Natural killer cell (primary cell): ENCODE results near the gene LPIN1. TPM values are rescaled to one million over a fixed set of nuclear protein-coding genes. Genes with fewer than 3 reads are reported as not detected.

Experiments
- ATAC-seq, 3 donors: fragments of 150-1000 bp in 2 of 3; fragments of 200-7000 bp in 1 of 3; cut with Tn5 transposase; 1 replicate in 1 of 3; 2 replicates in 2 of 3; pipeline ENCODE4 v1.10.0; 2021; ENCODE audit warnings: mild to moderate bottlenecking in 2 of 3, moderate library complexity in 2 of 3
- DNase-seq, 2 donors: peaks; one replicate each; pipeline versions ENCODE4 v3.0.0 to v3.0.0-alpha.2; 2013 to 2021; ENCODE audit warnings: mixed read lengths in 1 of 2
- H3K27ac ChIP-seq: one replicate; pipeline ENCODE4 v1.5.1; 2013; ENCODE audit warnings: mild to moderate bottlenecking, low read length
- H3K27me3 ChIP-seq: one replicate; pipeline ENCODE4 v1.6.1; 2013; ENCODE audit warnings: low read length; ENCODE audit not compliant: control insufficient read depth, insufficient read depth
- H3K36me3 ChIP-seq: one replicate; pipeline ENCODE4 v1.6.1; 2013; ENCODE audit warnings: low read length; ENCODE audit not compliant: control insufficient read depth, insufficient read depth
- H3K4me1 ChIP-seq: one replicate; pipeline ENCODE4 v1.6.1; 2013; ENCODE audit warnings: low read length; ENCODE audit not compliant: control insufficient read depth, insufficient read depth
- H3K4me3 ChIP-seq: one replicate; pipeline ENCODE4 v1.5.1; 2013; ENCODE audit warnings: low read length
- H3K9me3 ChIP-seq: one replicate; pipeline ENCODE4 v1.6.1; 2013; ENCODE audit warnings: low read length; ENCODE audit not compliant: control insufficient read depth, insufficient read depth
- H3K27ac Mint-ChIP-seq, 2 donors: one replicate each; pipeline ENCODE4 v1.8.0; 2022; ENCODE audit warnings: mild to moderate bottlenecking in 2 of 2, mixed read lengths in 2 of 2, moderate library complexity in 1 of 2
- H3K27me3 Mint-ChIP-seq, 2 donors: one replicate each; pipeline ENCODE4 v1.8.0; 2022; ENCODE audit warnings: low read depth in 2 of 2, mixed read lengths in 2 of 2
- H3K36me3 Mint-ChIP-seq: one replicate; pipeline ENCODE4 v1.8.0; 2022; ENCODE audit warnings: mixed read lengths
- H3K4me1 Mint-ChIP-seq, 2 donors: one replicate each; pipeline ENCODE4 v1.8.0; 2022; ENCODE audit warnings: mixed read lengths in 2 of 2
- H3K4me3 Mint-ChIP-seq: one replicate; pipeline ENCODE4 v1.8.0; 2022; ENCODE audit warnings: mild to moderate bottlenecking, moderate library complexity, mixed read lengths
- H3K9me3 Mint-ChIP-seq, 2 donors: one replicate each; pipeline ENCODE4 v1.8.0; 2022; ENCODE audit warnings: mixed read lengths in 2 of 2
- CTCF ChIP-seq: fragments of 200-600 bp; IDR thresholded peaks from one replicate; pipeline ENCODE4 v1.8.0; 2022; ENCODE audit warnings: antibody characterized with exemption
- WGBS: methylation state at CpG from one replicate; pipeline ENCODE4 v1.1.7; 2013; ENCODE audit warnings: missing lambda C conversion rate; ENCODE audit not compliant: insufficient coverage; 5-methylcytosine and 5-hydroxymethylcytosine counted together
- intact Hi-C: fragments of 100-400 bp; cut with micrococcal nuclease; formaldehyde crosslinking; loops from one replicate; pipeline ENCODE4 v1.14.2; 2022
- total RNA-seq, 4 donors: library from RNA; stranded (reverse); fragments of 120-200 nt in 1 of 4; gene quantifications; one replicate each; pipeline versions ENCODE4 v1.2.3 to v1.2.4, GENCODE V29; 2013 to 2022

LPIN1 gene
- total RNA-seq, 3 donors from 2014 or later (not counting 1 experiment from before 2014, with no cell fraction given) = 95.0 to 122 (median 118) TPM

- Histone ChIP-seq H3K27me3 (no peaks in the 10 kb centered on the region), H3K4me1 (no peaks in the 10 kb centered on the region), H3K4me3 (no peak overlapping the region), H3K9me3 (no peaks in the 10 kb centered on the region), H3K27ac (no peak overlapping the region), H3K36me3 (no peaks in the 10 kb centered on the region)
- intact Hi-C loops = no loop called here
- H3K4me3 Mint-ChIP-seq = no peak overlapping the region
- DNase-seq (no peak), ATAC-seq (no peak)
- H3K27ac Mint-ChIP-seq = no peak overlapping the region
- no peaks in the 10 kb centered on the region for H3K9me3 Mint-ChIP-seq
- H3K27me3 Mint-ChIP-seq = peaks cover 20 to 23% of the 10 kb centered on the region in 2 donors
- no peaks in the 10 kb centered on the region for H3K36me3 Mint-ChIP-seq
- TF ChIP-seq CTCF = no peak
- WGBS = 85% methylated on average over 3 of the region's 3 CpGs
- peaks cover 12 to 13% of the 10 kb centered on the region in 2 donors for H3K4me1 Mint-ChIP-seq
Observed at GRCh38 chr2:11722292-11723060, 24.0 kb upstream of the LPIN1 start.

- no peaks in the 10 kb centered on the region for H3K36me3 ChIP-seq
- no peaks in the 10 kb centered on the region for H3K9me3 ChIP-seq
- H3K4me3 Mint-ChIP-seq = no peak overlapping the region
- H3K36me3 Mint-ChIP-seq = no peaks in the 10 kb centered on the region
- no peak overlapping the region for H3K27ac ChIP-seq
- no peaks in the 10 kb centered on the region for H3K27me3 ChIP-seq
- ATAC-seq (no peak), DNase-seq (no peak)
- no peak overlapping the region for H3K27ac Mint-ChIP-seq
- H3K4me1 Mint-ChIP-seq = peaks cover 12 to 13% of the 10 kb centered on the region in 2 donors
- no peak overlapping the region for H3K4me3 ChIP-seq
- no peaks in the 10 kb centered on the region for H3K9me3 Mint-ChIP-seq
- no peak for TF ChIP-seq CTCF
- H3K4me1 ChIP-seq = no peaks in the 10 kb centered on the region
- H3K27me3 Mint-ChIP-seq = peaks cover 20 to 24% of the 10 kb centered on the region in 2 donors
- intact Hi-C loops = no loop called here
Observed at GRCh38 chr2:11723061-11723371, 23.4 kb upstream of the LPIN1 start.

- H3K27me3 ChIP-seq = no peaks in the 10 kb centered on the region
- Mint-ChIP-seq H3K27me3 (peaks cover 23 to 24% of the 10 kb centered on the region in 2 donors), H3K36me3 (no peaks in the 10 kb centered on the region), H3K27ac (no peak overlapping the region), H3K9me3 (no peaks in the 10 kb centered on the region), H3K4me3 (no peak overlapping the region), H3K4me1 (peaks cover 10 to 12% of the 10 kb centered on the region in 2 donors)
- H3K9me3 ChIP-seq = no peaks in the 10 kb centered on the region
- intact Hi-C loops = no loop called here
- TF ChIP-seq CTCF = no peak
- DNase-seq = no peak
- H3K4me1 ChIP-seq = no peaks in the 10 kb centered on the region
- no peak overlapping the region for H3K27ac ChIP-seq
- no peak overlapping the region for H3K4me3 ChIP-seq
- no peak for ATAC-seq
- no peaks in the 10 kb centered on the region for H3K36me3 ChIP-seq
- 90% methylated on average over 7 of the region's 7 CpGs for WGBS
Observed at GRCh38 chr2:11724151-11724550, 22.3 kb upstream of the LPIN1 start.

- no peaks in the 10 kb centered on the region for H3K9me3 Mint-ChIP-seq
- peaks cover 3% of the 10 kb centered on the region for H3K27me3 ChIP-seq
Observed at GRCh38 chr2:11726384-11726783, 20.0 kb upstream of the LPIN1 start.

More at GRCh38 chr2:11726384-11726783, 20.0 kb upstream of the LPIN1 start:
- no peak overlapping the region for H3K4me3 Mint-ChIP-seq
- peaks cover 24% of the 10 kb centered on the region in 2 donors for H3K27me3 Mint-ChIP-seq
- Histone ChIP-seq H3K36me3 (no peaks in the 10 kb centered on the region), H3K4me1 (no peaks in the 10 kb centered on the region), H3K9me3 (no peaks in the 10 kb centered on the region), H3K27ac (no peak overlapping the region), H3K4me3 (no peak overlapping the region)
- 79% methylated on average over 6 of the region's 7 CpGs for WGBS
- no peak overlapping the region for H3K27ac Mint-ChIP-seq
- TF ChIP-seq CTCF = no peak
- ATAC-seq (no peak), DNase-seq (no peak)
- intact Hi-C loops = no loop called here
- no peaks in the 10 kb centered on the region for H3K36me3 Mint-ChIP-seq
- no peaks in the 10 kb centered on the region for H3K4me1 Mint-ChIP-seq
